Colon (tissue), 2 donors: Measurements from ENCODE around the gene MTX3.
A peak's percentile ranks its signal among the peaks of the same experiment; 100 is the strongest.

ENCODE experiments used
- FAIRE-seq: peaks from 2 replicates; lab custom pipeline; 2012; peaks lifted over from hg19 to GRCh38; lab: Jason Lieb, UNC
- donor health status: control.
- donor health status: control.

The MTX3 gene

GRCh38 chr5:79990598-79991507 lies at the start of gene MTX3:
MTX3 (minus strand) TSS chr5:79991262; CDS start chr5:79991238, 24 bp downstream.
- FAIRE-seq, result no peak

GRCh38 chr5:80039650-80040049 lies 48.6 kb upstream of the MTX3 start:
- no peak for FAIRE-seq

GRCh38 chr5:80037366-80037765 lies 46.3 kb upstream of the MTX3 start:
- no peak for FAIRE-seq

- no peak for FAIRE-seq
Observed at GRCh38 chr5:80036615-80037014, 45.6 kb upstream of the MTX3 start.

GRCh38 chr5:80035839-80036238 lies 44.8 kb upstream of the MTX3 start:
- no peak for FAIRE-seq

GRCh38 chr5:80034962-80035821 lies 44.1 kb upstream of the MTX3 start, which contains the start of gene THBS4:
THBS4 (plus strand) TSS chr5:80035348; CDS start chr5:80035538, 190 bp downstream.
- FAIRE-seq, result no peak

GRCh38 chr5:80034559-80034958 lies 43.5 kb upstream of the MTX3 start:
- FAIRE-seq, result no peak

GRCh38 chr5:80033513-80033912 lies 42.5 kb upstream of the MTX3 start:
- no peak for FAIRE-seq

- no peak for FAIRE-seq
Observed at GRCh38 chr5:80031109-80031508, 40.0 kb upstream of the MTX3 start.

- FAIRE-seq, result peak; percentile 28
Observed at GRCh38 chr5:80026841-80027240, 35.8 kb upstream of the MTX3 start.

GRCh38 chr5:80025069-80025468 lies 34.0 kb upstream of the MTX3 start:
- no peak for FAIRE-seq

- FAIRE-seq, result no peak
Observed at GRCh38 chr5:80010754-80011392, 19.8 kb upstream of the MTX3 start.

- FAIRE-seq, result no peak
Observed at GRCh38 chr5:80008995-80009765, 18.1 kb upstream of the MTX3 start.

- FAIRE-seq, result no peak
Observed at GRCh38 chr5:80002677-80003076, 11.6 kb upstream of the MTX3 start.

- no peak for FAIRE-seq
Observed at GRCh38 chr5:79999722-80000121, 8.7 kb upstream of the MTX3 start.

- FAIRE-seq, result no peak
Observed at GRCh38 chr5:79992891-79993657, 2.0 kb upstream of the MTX3 start.

GRCh38 chr5:79990205-79990597 lies 861 bp downstream of the MTX3 start:
- FAIRE-seq, result no peak

- FAIRE-seq, result no peak
Observed at GRCh38 chr5:79986260-79986659, 4.8 kb downstream of the MTX3 start.

GRCh38 chr5:79985288-79985687 lies 5.8 kb downstream of the MTX3 start:
- FAIRE-seq, result no peak

GRCh38 chr5:79984363-79984762 lies 6.7 kb downstream of the MTX3 start:
- FAIRE-seq, result no peak

- no peak for FAIRE-seq
Observed at GRCh38 chr5:79983618-79984017, 7.4 kb downstream of the MTX3 start.
